ENCODE data around the gene SPOCD1.
A peak's percentile ranks its signal among the peaks of the same experiment; 100 is the strongest.

SPOCD1 gene

GRCh38 chr1:31754397-31754796, 61.4 kb downstream of the SPOCD1 start:
- DNase-seq = no peak

GRCh38 chr1:31753707-31754349, 62.0 kb downstream of the SPOCD1 start:
- peak in 1 of 2 experiments; percentile 35 for DNase-seq

GRCh38 chr1:31752952-31753475, 62.8 kb downstream of the SPOCD1 start:
- no peak for DNase-seq

GRCh38 chr1:31752258-31752657, 63.6 kb downstream of the SPOCD1 start:
- DNase-seq = no peak

DNA sequence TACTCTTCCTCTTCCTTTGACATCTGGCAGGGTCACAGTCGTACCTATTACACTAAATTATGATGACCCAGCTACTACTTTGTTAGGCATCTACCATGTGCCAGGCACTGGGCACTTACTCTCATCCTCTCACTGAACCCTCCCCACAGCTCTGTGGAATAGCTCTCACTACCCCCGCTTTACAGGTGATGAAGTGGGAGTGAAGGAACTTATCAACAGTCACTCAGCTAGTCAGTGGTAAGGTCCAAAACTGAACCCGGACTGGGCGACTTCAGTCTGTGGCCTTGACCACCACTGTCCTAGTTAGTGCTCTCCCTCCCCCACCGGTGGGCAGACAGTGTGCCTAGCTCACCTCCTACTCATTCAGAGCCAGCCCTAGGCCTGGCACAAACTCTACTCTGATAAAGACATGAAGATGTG, 64.0 kb downstream of the SPOCD1 start:
- no peak for DNase-seq

DNA sequence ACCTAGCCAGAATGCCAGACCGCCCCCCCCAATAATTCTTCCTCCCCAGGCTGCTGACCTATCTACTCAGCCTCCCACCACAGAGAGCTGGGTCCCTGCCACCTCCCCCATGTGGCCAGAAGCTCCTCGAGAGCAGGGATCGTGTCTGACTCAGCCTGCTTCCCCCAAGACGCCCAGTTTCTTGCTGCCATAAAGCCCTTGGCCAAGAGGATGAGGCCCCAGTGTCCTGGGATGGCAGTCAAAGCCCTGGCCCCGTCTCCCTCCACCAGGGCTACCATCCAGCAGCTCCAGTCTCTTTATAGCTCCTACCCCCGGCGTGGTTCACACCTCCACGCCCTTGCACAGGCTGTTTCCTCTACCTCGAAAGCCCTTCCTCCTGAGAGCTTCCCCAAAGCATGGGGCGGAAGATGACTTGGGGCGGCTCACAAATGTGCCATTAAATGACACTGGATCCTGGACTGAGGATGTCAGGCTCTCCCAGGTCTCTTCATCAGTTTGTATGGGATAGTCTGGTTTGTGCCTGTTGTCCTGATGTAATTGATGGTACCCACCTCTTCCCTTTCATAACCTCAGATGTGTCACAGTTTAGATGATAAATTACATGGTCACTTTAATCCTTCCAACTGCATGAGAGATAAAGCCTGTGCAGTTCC, 64.8 kb downstream of the SPOCD1 start:
- no peak for DNase-seq

GRCh38 chr1:31749785-31750735, 65.8 kb downstream of the SPOCD1 start:
- DNase-seq = no peak

DNA sequence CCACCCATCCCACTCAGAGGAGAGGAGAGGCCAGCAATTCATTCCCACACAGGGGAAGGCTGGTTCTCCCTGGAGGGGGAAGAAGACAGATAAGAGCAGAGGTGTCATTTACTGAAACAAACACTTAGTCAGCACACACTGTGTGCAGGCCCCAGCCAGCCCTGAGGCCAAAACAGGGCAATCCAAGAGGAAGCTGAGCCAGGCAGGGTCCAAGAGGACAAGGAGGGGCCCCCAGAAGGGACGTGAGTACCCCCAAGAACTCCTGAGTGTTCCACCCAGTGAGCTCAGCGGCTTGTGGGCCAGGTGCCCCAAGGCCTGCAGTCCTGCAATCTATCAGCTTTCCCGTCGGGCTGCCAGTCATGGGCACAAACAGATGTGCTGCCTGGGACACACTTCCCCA, 67.5 kb downstream of the SPOCD1 start:
- DNase-seq = no peak

DNA sequence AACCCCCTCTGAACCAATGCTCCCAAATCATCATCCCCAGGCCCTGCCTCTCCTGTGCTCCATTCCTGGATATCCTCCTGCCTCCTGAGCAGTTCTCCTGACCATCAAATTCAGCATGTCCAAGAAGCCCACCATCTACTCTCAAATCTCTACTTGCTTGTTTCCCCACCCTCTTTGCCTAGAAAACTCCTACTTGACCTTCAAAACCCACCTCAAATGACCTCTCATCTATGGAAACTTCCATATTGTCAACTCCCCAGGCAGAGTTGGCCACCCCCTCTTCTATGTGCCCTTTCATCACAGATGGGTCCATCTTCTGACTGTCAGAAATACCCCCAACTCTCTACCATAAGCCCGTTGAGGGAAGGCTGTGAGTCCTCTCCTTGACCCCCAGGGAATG, 68.5 kb downstream of the SPOCD1 start:
- no peak for DNase-seq

DNA sequence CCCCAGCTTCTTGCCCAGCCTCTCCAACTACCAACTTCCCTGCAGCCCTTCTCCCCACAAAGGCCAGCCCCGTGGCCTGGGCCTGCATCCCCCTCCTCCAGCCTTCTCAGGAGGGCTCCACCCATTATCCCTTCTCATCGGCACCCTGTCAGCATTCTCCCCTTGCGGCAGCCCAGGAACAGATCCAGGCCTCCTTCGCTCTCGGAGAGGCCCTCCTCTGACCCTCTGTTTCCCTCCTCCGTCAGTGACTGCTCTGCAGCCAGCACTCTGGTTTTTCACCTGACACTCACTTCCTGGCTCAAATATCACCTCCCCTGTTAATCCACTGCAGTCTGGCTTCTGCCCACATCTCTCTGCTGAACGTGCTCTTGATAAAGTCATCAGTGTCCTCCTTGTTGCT, 69.1 kb downstream of the SPOCD1 start:
- DNase-seq = no peak

DNA sequence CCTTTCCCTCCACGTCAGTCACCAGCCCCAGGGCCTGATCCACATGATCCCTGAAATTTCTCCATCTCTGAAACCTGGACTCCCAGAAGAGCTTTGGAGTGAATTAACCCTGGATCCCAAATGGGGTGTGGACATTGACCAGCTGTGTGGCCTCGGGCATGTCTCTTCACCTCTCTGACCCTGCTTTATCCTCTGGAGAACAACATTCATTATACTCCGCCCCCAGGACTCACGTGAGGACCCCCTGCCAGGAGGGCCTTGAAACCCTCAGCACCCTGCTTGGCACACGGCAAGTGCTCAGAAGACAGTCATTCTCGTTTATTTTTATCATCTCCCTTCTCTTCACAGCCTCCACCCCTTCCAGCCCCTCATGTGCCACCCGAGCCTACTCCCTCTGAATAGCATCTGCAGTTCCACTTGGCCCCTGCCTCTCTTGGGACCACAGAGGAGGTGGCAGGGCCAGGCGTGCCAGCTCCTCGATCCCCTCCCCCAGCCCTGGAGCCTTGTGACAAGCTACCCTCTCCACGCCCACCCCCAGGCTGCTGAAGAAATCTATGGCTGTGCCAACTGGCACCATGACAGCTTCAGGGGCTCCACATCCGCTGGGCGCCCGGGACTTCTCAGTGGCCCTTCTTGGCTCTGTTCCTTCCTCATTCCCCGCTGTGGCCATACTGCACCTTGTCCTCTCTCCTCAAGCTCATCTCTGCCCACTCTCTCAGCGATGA, 69.7 kb downstream of the SPOCD1 start:
- DNase-seq = no peak

GRCh38 chr1:31745096-31745945, 70.5 kb downstream of the SPOCD1 start:
- no peak for DNase-seq

- DNase-seq = no peak
These were observed 71.5 kb downstream of the SPOCD1 start for GRCh38 chr1:31744165-31744888.

- DNase-seq = no peak
These were observed 73.2 kb downstream of the SPOCD1 start for GRCh38 chr1:31742462-31743212.
